ENCODE measurements around the gene SEMA3C.

- TF ChIP-seq CTCF (IDR thresholded peaks at IDR 0.05; ENCODE audit: insufficient read depth, low read depth, low read length) (no peak), EZH2 (IDR thresholded peaks at IDR 0.05; ENCODE audit: insufficient read depth, low read length) (no peak)
Measured at GRCh38 chr7:80763704-80764103, 155.1 kb downstream of the SEMA3C start.
